ENCODE data around the gene TSHZ2. TPM values are rescaled to one million over a fixed set of nuclear protein-coding genes. Genes with fewer than 3 reads are reported as not detected.

TSHZ2 gene
- total and polyA plus RNA-seq, 2 donors (not counting 3 experiments of a cell fraction or from before 2014, with no cell fraction given) = not detected

- no peaks in the 10 kb centered on the region for H3K79me2 ChIP-seq (ENCODE audit: control insufficient read depth, insufficient read depth, low read length)
- intact Hi-C loops (cut with micrococcal nuclease) = no loop called here
- dilution Hi-C loops (cut with MboI; ENCODE audit: extremely low pct_ligation_motif_present, low sequenced_read_pairs) = no loop called here
- ChIA-PET CTCF (no interaction called here), POLR2A (no interaction called here)
- no peak overlapping the region for H3K9ac ChIP-seq (replicated peaks; ENCODE audit: extremely low read depth, insufficient read depth, low read length)
- H3K4me1 ChIP-seq (ENCODE audit: control insufficient read depth, extremely low read depth, insufficient read depth, low read length) = no peaks in the 10 kb centered on the region
- no peak overlapping the region for H3K4me2 ChIP-seq (ENCODE audit: insufficient read depth, low read length)
- no peak for DNase-seq (ENCODE audit: low read depth, low spot score)
- H3K9me1 ChIP-seq (replicated peaks; ENCODE audit: control insufficient read depth, extremely low read depth, insufficient read depth, low read length) = no peaks in the 10 kb centered on the region
- no peaks in the 10 kb centered on the region for H4K20me1 ChIP-seq (replicated peaks; ENCODE audit: control insufficient read depth, extremely low read depth, insufficient read depth, low read length)
- H3K36me3 ChIP-seq (ENCODE audit: control insufficient read depth in 2 of 2, extremely low read depth in 1 of 2, insufficient read depth in 2 of 2, low read length in 2 of 2) = no peaks in the 10 kb centered on the region
- H3K27me3 ChIP-seq (ENCODE audit: control insufficient read depth in 2 of 2, insufficient read depth in 2 of 2, low read length in 2 of 2) = no peaks in the 10 kb centered on the region
- H3K27ac ChIP-seq (ENCODE audit: insufficient read depth, low read depth, low read length) = no peak overlapping the region
- no peak overlapping the region for H2AFZ ChIP-seq (ENCODE audit: low read depth, low read length)
- H3K4me3 ChIP-seq (replicated peaks in 1 of 3; ENCODE audit: insufficient read depth in 1 of 3, low read depth in 1 of 3, low read length in 3 of 3) = no peak overlapping the region
- no TSS peak for BruUV-seq (replicated peaks)
- no peak for FAIRE-seq
- TF ChIP-seq MAX (IDR thresholded peaks at IDR 0.05; ENCODE audit: insufficient read depth, insufficient read length) = no peak
- no peak for TF ChIP-seq POLR2AphosphoS5 (IDR thresholded peaks at IDR 0.05; ENCODE audit: insufficient read depth, low read depth, low read length)
- TF ChIP-seq FOS (IDR thresholded peaks at IDR 0.05; ENCODE audit: borderline replicate concordance, insufficient read depth, low read length) = no peak
- no peak for TF ChIP-seq CTCF (IDR thresholded peaks at IDR 0.05; ENCODE audit: extremely low read depth in 1 of 2, insufficient read depth in 1 of 2, low read depth in 1 of 2, low read length in 2 of 2)
- no peak for TF ChIP-seq MYC (IDR thresholded peaks at IDR 0.05; ENCODE audit: low read depth, low read length)
- no peak for TF ChIP-seq POLR2A (IDR thresholded peaks at IDR 0.05; ENCODE audit: low read depth, low read length)
- no peak for TF ChIP-seq GATA2 (IDR thresholded peaks at IDR 0.05; ENCODE audit: insufficient read depth, insufficient read length, low read depth, low read length)
- no peak for TF ChIP-seq JUN (IDR thresholded peaks at IDR 0.05; ENCODE audit: borderline replicate concordance, insufficient read depth, insufficient read length, low read depth)
- H3K9me3 ChIP-seq (replicated peaks; ENCODE audit: control insufficient read depth, insufficient read depth, low read length) = no peaks in the 10 kb centered on the region
Observed at GRCh38 chr20:53004267-53004813, 32.2 kb downstream of the TSHZ2 start.
